Epithelial cell of proximal tubule (primary cell): Measurements from ENCODE around the gene ZDHHC1. TPM values are rescaled to one million over a fixed set of nuclear protein-coding genes. Genes with fewer than 3 reads are reported as not detected.
A peak's percentile ranks its signal among the peaks of the same experiment; 100 is the strongest.

Experiments
- DNase-seq: peaks from one replicate; pipeline ENCODE4 v3.0.0-alpha.2; 2011; ENCODE audit warnings: low read depth
- H3K4me3 ChIP-seq: 2 replicates; pipeline ENCODE4 v1.5.1; 2011; ENCODE audit warnings: low read depth, mild to moderate bottlenecking, low read length
- CTCF ChIP-seq: conservative IDR thresholded peaks from 2 replicates; pipeline ENCODE4 v1.5.1; 2012; ENCODE audit warnings: low read depth, mild to moderate bottlenecking, low read length
- total RNA-seq: library from RNA; depleted of rRNA; stranded (reverse); fragments of >200 nt; gene quantifications from 2 replicates; pipeline ENCODE4 v1.2.3, GENCODE V29; 2015

Gene ZDHHC1
- total RNA-seq, 1 donor from 2014 or later, result 7.3 TPM

DNA sequence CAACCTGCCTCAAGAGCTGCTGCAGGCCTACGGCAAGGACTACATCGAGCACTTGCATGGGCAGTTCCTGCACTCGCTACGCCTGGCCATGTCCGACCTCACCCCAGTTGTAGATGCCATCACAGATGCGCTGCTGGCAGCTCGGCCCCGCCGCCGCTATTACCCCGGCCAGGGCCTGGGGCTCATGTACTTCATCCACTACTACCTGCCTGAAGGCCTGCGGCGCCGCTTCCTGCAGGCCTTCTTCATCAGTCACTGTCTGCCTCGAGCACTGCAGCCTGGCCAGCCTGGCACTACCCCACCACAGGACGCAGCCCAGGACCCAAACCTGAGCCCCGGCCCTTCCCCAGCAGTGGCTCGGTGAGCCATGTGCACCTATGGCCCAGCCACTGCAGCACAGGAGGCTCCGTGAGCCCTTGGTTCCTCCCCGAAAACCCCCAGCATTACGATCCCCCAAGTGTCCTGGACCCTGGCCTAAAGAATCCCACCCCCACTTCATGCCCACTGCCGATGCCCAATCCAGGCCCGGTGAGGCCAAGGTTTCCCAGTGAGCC, 20.4 kb upstream of the ZDHHC1 start:
- no peak overlapping the region for H3K4me3 ChIP-seq
- no peak for TF ChIP-seq CTCF
- no peak for DNase-seq

DNA sequence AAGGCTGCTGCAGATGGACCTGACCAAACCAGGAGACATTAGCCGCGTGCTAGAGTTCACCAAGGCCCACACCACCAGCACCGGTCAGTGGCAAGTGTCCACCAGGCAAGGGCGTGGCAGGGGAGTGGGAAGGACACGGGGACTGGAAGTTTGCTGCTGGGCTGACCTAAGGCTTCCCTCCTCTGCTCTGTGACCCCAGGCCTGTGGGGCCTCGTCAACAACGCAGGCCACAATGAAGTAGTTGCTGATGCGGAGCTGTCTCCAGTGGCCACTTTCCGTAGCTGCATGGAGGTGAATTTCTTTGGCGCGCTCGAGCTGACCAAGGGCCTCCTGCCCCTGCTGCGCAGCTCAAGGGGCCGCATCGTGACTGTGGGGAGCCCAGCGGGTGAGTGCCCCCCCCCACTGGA, 19.5 kb upstream of the ZDHHC1 start:
- no peak for TF ChIP-seq CTCF
- H3K4me3 ChIP-seq, result no peak overlapping the region
- no peak for DNase-seq

DNA sequence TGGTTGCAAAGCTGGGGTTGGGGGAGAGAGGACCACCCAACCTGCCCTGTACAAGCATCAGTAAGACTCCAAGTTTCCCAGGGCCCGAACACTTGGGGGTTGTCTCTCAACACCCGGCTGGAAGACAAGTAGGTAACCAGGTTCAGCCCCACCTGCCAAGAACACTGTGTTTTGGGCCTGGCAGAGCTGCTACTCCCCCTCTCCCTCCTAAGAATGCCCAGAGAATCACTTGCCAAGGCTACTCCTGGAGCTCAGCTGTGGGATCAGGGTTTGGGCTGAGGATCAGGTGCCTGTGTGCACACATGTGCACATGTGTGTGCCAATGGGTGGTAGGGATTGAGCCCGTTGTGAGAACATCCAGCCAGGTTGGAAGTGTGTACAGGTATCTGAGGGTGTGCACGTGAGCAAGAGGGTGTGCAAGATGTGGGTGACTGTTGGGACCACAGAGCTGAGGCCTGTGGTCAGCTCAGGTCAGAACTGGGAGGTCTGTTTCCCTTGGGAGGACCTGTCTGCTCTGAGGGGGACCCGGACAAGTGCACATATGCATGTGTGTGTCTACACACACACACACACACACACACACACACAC, 16.9 kb upstream of the ZDHHC1 start:
- DNase-seq, result no peak
- H3K4me3 ChIP-seq, result no peak overlapping the region
- TF ChIP-seq CTCF, result no peak

GRCh38 chr16:67432506-67432890, 16.2 kb upstream of the ZDHHC1 start:
- no peak overlapping the region for H3K4me3 ChIP-seq
- no peak for TF ChIP-seq CTCF
- DNase-seq, result no peak

DNA sequence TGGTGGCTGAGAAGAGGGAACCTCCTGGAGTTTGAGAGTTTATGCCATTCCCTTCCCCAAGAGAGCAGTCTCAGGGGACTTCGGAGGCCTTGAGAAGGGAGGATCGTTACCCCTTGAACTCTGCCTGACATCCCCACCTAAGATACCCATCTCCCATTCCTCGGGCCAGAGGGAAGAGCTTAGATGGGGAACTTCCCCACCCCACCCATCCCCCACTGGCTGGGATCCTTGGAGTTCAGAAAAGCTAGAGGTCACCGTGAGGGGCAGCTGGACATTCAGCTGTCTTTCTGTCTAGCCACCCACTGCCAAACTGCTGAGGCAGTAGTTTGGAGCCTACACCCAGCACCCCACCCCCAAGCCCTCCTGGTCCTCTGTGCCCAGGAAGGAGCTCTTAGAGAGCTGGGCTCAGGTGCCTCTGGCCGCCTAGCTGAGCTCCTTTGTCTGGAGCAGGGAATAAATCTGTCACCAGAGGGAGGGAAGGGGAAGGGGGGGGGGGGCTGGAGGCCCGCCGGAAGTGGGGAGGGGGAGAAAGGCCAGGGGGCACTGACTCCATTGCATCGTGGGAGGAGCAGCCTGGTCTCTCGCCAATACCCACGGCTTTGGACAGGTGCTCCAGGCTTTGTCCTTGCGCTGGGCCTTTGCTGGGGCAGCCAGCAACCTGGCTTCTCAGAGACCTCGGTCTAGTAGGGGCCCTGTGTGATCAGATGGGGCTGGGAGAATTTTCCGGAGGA, 15.7 kb upstream of the ZDHHC1 start:
- TF ChIP-seq CTCF, result no peak
- H3K4me3 ChIP-seq, result peak overlapping the region; percentile 42
- no peak for DNase-seq

GRCh38 chr16:67430977-67431774, 14.9 kb upstream of the ZDHHC1 start, which contains the start of gene HSD11B2:
Gene HSD11B2, plus strand, starts transcription at chr16:67431121. Its CDS starts 128 bp downstream, at chr16:67431249.
- no peak for DNase-seq
- no peak for TF ChIP-seq CTCF
- H3K4me3 ChIP-seq, result peak within 1 kb of the TSS; percentile 46
